T47D (cell line): ENCODE data around the gene LTB4R.

ENCODE experiments used
- DNase-seq, 2 experiments: peaks; one replicate each; pipeline versions ENCODE4 v3.0.0 to v3.0.0-alpha.2; 2011 to 2012; ENCODE audit warnings: low read depth in 1 of 2, low spot score in 1 of 2
- JUND ChIP-seq: IDR thresholded peaks from 2 replicates; pipeline ENCODE4 v1.6.1; 2012; ENCODE audit warnings: low read depth
- in situ Hi-C: cut with HindIII; loops from 2 replicates; pipeline ENCODE4 v1.10.0; 2016; ENCODE audit warnings: low sequenced_read_pairs, low pct_unique_long_range_greater_than_20kb

LTB4R gene

DNA sequence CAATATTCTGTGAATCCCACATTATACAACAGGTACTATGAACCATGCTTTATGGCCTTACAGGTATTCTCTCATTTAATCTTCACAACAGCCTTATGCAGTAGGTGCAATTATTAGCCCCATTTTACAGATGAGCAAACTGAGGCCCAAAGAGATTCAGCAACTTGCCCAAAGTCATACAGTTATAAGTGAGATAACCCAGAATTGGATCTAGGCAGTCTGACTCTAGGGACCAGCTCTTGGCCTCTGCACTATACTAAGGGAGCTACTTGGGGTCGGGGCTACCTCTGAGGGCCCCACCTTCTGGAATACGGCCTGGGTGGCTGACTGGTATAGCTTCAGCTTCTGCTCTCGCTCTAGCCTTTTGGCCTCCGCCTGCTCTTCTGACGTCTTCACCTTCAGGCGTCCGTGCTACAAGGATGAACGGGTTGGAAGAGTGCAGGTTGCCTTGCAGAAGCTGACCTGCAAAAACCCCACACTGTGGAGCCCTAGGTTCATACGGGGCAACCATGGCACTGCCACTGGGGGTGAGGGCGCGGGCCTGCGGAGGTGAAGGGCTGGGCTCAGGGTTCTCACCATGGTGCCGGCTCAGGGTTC lies 40.7 kb upstream of the LTB4R start:
- TF ChIP-seq JUND = no peak
- no peak for DNase-seq
- in situ Hi-C loops = no loop called here

DNA sequence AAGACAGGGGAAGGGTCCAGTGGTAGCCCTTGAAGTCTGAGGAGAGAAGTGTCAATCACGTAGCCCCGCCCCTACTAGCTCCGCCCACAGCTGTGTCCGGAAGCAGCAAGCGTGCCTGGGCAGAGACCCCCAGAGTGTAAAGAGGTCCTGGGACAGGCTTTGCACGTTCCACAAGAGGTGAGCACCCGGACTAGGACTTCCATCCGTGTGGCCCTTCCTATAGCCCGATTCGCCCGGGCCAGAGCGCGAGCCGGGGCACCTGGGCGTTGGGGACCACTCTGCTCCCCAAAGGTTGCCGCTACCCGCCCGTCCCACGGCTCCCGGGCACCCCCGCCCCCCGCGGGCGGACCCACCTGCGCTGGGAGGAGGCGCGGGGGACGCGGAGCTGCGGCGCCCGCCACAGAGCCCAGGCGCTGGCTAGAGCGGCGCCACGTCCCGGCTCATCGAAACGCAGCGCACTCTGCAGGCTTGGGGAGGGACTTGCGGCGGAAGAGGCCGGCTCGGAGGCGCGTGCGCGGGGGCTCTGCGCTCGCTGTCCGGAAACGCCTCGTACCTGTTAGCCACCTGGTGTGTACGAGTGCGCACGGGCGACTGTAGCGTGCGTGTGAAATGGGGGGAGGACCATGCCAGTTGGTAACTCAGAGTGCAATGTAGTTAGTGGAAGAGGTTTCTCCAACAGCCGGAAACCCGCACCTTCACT lies 40.0 kb upstream of the LTB4R start, which contains the start of gene RABGGTA:
TSS of gene RABGGTA (minus strand) at position 464 of the 700 bp plus-strand sequence. CDS start 482 bp downstream, outside the sequence.
- TF ChIP-seq JUND = no peak
- peak; percentile 86 to 92 for DNase-seq
- in situ Hi-C loops = no loop called here

DNA sequence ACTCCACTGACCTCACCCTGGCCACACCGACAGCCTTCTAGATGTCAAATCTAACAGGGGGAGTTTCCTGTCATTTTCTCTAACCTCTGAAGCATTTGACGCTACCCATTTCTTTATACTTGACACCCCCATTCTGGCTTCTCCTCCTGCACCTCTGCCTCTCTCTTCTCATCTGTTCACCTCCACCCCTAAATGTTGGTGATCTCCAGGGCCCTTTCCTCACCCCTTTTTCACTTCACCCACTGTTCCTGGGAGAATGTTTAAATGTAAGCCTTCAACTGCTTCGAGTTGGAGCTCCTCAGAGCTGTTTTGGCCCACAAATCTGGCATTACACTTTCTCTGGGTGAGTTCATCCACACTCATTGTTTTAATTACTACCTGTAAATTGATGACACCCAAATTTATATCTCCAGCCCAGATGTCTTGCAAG lies 39.5 kb upstream of the LTB4R start:
- in situ Hi-C loops = no loop called here
- no peak for TF ChIP-seq JUND

DNA sequence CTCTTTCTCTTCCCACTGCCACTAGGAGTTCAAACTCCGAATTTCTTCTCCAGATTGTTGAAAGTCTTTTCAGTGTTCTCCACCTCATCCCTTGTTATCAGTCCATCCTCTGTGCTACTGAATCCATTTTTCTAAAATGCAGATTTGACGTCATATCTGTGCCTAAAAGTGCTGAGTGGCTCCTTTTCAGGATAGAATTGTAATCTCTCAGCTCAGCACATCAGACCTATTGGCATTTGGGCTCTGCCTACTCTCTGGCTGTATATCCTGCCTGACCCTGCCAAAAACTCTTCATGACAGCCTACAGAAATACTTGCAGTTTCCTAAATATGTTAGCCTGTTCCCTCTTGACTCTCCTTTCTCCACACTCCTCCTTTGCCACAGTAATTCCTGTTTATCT lies 38.8 kb upstream of the LTB4R start:
- DNase-seq = no peak
- in situ Hi-C loops = no loop called here
- no peak for TF ChIP-seq JUND

More for the DNA sequence above, 39.5 kb upstream of the LTB4R start:
- DNase-seq = no peak

DNA sequence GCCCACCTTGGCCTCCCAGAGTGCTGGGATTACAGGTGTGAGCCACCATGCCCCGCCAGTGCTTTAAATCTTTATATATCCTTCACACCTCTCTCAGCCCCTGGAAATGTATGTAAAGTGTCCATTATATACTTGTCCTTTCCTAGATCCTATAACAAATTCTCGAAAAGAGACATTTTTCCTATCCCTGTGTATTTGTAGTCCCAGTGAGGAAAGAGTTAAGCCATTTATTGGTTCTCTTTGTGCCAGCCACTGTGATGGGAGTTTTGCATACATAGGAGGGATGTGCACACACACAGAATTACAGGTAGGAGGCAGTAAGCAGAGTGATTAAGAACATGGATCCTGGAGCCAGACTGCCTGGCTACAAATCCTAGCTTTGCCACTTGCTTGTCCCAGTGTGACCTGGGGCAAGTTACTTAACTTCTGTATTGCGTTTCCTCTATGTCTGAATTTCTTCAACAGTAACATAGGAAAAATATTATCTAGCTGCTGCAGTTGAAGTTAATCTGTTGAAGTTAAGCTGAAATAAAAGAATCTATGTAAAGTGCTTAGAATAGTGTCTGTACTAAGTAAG lies 37.8 kb upstream of the LTB4R start:
- peak in 1 of 2 experiments; percentile 10 for DNase-seq
- in situ Hi-C loops = no loop called here
- TF ChIP-seq JUND = no peak

DNA sequence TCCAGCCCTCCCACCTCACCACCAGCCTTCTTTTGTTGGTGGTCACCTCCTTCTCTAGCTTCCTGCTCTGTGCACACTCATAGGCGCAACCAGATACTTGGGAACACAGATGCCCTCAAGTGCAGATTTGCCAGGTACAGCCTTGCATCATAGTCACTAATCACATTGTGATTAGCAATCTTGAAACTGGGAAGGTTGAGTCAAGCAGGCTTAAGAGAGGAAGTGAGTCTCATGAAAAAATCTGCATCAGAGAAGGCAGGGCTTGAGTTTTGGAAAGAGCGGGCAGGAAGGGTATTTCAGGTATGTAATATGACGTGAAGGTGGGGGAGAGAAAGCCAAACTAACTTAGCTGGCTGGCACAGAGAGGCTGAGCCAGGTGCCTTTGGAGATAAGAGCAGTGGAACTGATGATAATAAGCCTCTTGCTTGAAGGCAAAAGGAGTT lies 37.2 kb upstream of the LTB4R start:
- in situ Hi-C loops = no loop called here
- TF ChIP-seq JUND = no peak
- DNase-seq = no peak

DNA sequence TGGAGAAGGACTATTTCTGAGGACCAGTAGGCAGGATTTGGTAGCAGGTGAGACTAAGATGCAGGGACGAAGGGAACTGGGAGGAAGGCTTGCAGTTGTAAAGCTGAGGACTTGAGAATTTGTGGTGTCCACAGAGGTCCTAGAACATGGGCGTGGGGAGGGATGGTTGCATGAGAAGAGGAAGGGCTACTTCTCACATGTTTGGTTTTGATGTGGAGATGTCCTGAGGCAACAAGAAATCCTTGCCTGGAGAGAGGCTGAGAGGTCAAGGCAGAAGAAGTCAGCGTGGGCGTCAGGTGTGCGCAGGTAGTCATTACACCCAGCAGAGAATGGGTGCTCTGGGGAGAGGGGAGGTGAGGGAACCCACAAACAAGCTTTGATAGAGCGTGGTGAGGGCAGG lies 34.2 kb upstream of the LTB4R start:
- in situ Hi-C loops = no loop called here
- TF ChIP-seq JUND = no peak
- DNase-seq = no peak

DNA sequence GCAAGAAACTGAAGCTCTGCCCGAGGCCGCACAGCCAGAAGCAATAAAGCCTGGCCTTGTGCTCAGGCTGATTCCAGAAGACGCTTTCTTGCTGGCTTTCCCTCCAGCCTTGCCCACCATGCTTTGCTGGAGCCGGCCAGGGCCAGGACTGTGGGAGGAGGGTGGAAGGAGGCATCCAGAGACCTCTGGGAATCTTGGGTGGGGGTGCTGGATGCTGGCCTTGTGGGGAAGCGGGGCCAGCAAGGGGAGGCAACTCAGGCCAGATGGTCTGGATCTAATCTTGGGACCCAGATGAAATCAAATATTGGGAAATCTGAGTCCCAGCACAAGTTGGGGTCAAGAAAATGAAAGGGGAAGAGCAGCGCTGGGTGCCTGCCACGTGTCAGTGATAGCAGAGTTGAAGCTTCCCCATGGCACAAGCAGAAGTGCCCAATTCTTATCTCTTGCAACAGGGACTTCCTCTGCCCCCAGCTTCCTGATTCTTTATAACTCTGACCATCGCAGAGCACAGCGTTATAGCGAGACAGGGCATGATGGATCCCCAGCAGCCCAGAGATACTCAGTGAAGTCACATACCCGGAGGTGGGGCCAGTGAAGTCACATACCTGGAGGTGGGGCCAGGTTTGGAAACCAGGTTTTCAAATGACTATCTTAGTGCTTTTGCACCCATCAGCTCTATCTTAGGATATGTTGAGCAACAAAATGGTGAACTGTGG lies 33.5 kb upstream of the LTB4R start:
- in situ Hi-C loops = no loop called here
- TF ChIP-seq JUND = no peak
- no peak for DNase-seq

DNA sequence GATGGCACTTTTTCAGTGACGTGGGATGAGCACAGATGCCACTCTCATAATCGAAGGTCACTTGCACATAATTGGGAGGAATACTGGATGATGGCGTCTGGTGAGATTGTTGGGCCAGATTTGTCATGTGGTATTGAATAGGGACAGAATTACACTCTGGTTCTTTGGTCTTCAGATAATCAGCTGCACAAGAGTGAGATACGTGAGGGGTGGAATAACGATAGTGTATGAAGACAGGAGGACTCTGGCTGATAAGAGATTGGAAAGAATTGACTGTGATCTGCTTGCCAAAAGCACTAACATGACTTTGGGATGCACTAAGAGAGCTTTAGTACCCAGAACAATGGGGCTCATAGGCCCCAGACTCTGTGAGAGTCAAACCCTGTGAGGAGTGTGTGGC lies 32.9 kb upstream of the LTB4R start:
- no peak for TF ChIP-seq JUND
- no peak for DNase-seq
- in situ Hi-C loops = no loop called here

DNA sequence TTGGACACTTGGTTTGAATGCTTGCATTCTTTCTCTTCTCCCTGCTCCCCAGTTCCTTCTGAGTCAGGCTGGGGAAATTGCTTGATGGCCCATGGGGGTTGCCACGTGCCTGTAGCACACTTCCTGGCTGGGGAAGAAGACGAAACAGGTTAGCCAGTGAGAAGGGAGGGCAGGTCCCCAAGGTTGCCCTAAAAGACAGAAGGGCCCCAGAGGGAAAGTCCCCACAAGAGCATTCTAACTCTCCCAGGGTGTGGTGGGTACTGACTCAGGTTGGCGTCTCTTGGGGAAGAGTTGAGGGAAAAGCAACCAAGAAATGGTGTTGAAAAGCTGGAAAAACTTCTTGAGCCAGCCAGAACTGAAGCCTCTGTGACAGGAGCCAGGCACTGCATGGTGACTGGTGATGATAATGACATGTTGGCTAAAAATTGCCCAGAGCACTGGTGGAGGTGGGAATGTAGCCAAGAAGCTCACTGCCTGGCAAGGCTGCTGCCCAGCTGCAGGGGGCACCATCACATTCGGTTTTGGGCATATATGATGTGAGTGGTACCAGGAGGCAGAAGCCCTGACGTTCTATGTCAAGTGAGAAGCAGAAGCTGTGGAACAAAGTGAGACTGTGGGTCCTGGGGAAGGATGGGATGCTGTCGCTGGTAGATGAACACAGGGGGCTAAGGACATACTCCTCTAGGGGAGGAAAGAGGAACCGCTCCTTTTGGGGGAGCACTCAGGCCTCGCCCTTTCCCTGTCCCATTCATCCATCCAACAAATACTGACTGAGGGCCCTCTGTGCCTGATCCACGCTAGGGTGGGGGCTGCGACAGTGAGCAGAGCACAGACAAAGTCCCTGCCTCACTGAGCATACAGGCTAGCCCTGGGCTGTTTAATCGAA lies 31.8 kb upstream of the LTB4R start:
- DNase-seq = peak in 1 of 2 experiments; percentile 64
- TF ChIP-seq JUND = no peak
- in situ Hi-C loops = no loop called here

DNA sequence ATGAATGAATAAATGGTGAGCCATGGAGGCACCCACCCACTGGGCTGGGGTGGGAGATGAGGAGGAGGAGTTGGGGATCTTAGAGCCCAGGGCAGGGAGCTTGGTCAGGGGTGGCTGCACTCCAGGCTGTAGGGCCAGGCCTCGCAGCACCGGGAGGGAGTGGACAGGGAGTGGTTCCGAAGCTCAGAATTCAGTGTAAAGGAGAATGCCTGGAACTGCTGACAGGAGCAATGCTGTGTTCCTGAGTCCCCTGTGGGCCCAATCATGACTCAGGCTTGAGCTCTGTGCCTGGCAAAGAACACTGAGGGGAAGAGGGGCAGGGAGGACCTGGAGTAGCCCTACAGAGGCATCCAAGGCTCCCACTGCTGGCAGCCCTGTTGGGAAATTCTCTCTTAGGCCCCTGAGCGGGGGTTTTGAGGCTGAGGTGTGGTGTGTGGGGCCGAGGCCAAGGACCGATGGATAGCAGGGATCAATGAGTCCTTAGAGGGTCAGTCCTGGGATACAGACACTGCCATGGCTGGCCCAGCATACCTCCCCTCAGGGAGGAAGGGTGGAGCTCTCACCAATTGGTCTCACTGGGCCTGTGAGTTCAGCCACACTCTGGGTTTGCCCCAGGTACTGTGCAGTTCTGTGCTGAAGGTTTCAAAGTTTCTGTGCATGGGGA lies 30.4 kb upstream of the LTB4R start:
- in situ Hi-C loops = no loop called here
- TF ChIP-seq JUND = no peak

More for the DNA sequence above, 30.4 kb upstream of the LTB4R start:
- DNase-seq = no peak
